ENCODE results near the gene SMIM17. TPM values are rescaled to one million over a fixed set of nuclear protein-coding genes. Genes with fewer than 3 reads are reported as not detected.
"Not testable (repeated sequence)": the region's sequence is repeated elsewhere in the genome, so short reads cannot be mapped to it uniquely, and the experiment has no call there.

Gene SMIM17
- total RNA-seq, 1 donor from 2014 or later, result 1.1 TPM

GRCh38 chr19:56667311-56667870, 24.4 kb downstream of the SMIM17 start:
- Mint-ChIP-seq H3K9me3 (no peaks in the 10 kb centered on the region), H3K4me1 (ENCODE audit: unreplicated experiment) (no peaks in the 10 kb centered on the region), H3K4me3 (no peak overlapping the region), H3K27ac (no peak overlapping the region), H3K36me3 (no peaks in the 10 kb centered on the region), H3K27me3 (no peaks in the 10 kb centered on the region)
- TF ChIP-seq CTCF (conservative IDR thresholded peaks at IDR 0.05), result no peak
- DNase-seq (ENCODE audit: extremely low spot score, unreplicated experiment), result no peak

GRCh38 chr19:56668676-56669075, 25.7 kb downstream of the SMIM17 start:
- TF ChIP-seq CTCF (conservative IDR thresholded peaks at IDR 0.05), result no peak
- Mint-ChIP-seq H3K27me3 (no peaks in the 10 kb centered on the region), H3K36me3 (no peaks in the 10 kb centered on the region), H3K4me1 (ENCODE audit: unreplicated experiment) (no peaks in the 10 kb centered on the region), H3K9me3 (no peaks in the 10 kb centered on the region), H3K4me3 (no peak overlapping the region), H3K27ac (no peak overlapping the region)
- no peak for DNase-seq (ENCODE audit: extremely low spot score, unreplicated experiment)

GRCh38 chr19:56670401-56670960, 27.5 kb downstream of the SMIM17 start:
- no peak for DNase-seq (ENCODE audit: extremely low spot score, unreplicated experiment)
- Mint-ChIP-seq H3K9me3 (no peaks in the 10 kb centered on the region), H3K27ac (no peak overlapping the region), H3K4me3 (no peak overlapping the region), H3K27me3 (no peaks in the 10 kb centered on the region), H3K36me3 (no peaks in the 10 kb centered on the region), H3K4me1 (ENCODE audit: unreplicated experiment) (no peaks in the 10 kb centered on the region)
- no peak for TF ChIP-seq CTCF (conservative IDR thresholded peaks at IDR 0.05)

GRCh38 chr19:56670961-56671612, 28.1 kb downstream of the SMIM17 start:
- H3K4me3 Mint-ChIP-seq, result peak overlapping the region; percentile 60
- no peaks in the 10 kb centered on the region for H3K9me3 Mint-ChIP-seq
- DNase-seq (ENCODE audit: extremely low spot score, unreplicated experiment), result no peak
- H3K4me1 Mint-ChIP-seq (ENCODE audit: unreplicated experiment), result no peaks in the 10 kb centered on the region
- no peak for TF ChIP-seq CTCF (conservative IDR thresholded peaks at IDR 0.05)
- no peaks in the 10 kb centered on the region for H3K36me3 Mint-ChIP-seq
- no peak overlapping the region for H3K27ac Mint-ChIP-seq
- no peaks in the 10 kb centered on the region for H3K27me3 Mint-ChIP-seq

GRCh38 chr19:56671613-56671994, 28.6 kb downstream of the SMIM17 start, which contains the start of gene ZNF835:
TSS of gene ZNF835 (minus strand) at chr19:56671757. CDS start at chr19:56665198, 6,559 bp downstream.
- Mint-ChIP-seq H3K9me3 (no peaks in the 10 kb centered on the region), H3K36me3 (no peaks in the 10 kb centered on the region), H3K4me1 (ENCODE audit: unreplicated experiment) (no peaks in the 10 kb centered on the region), H3K27ac (no peak within 1 kb of the TSS), H3K4me3 (peak within 1 kb of the TSS; percentile 60), H3K27me3 (no peaks in the 10 kb centered on the region)
- DNase-seq (ENCODE audit: extremely low spot score, unreplicated experiment), result no peak
- TF ChIP-seq CTCF (conservative IDR thresholded peaks at IDR 0.05), result no peak

GRCh38 chr19:56672610-56673009, 29.7 kb downstream of the SMIM17 start:
- DNase-seq (ENCODE audit: extremely low spot score, unreplicated experiment); H3K9me3 Mint-ChIP-seq; H3K4me3 Mint-ChIP-seq: not testable (repeated sequence)

More at GRCh38 chr19:56672610-56673009, 29.7 kb downstream of the SMIM17 start:
- H3K4me1 Mint-ChIP-seq (ENCODE audit: unreplicated experiment); H3K36me3 Mint-ChIP-seq; H3K27me3 Mint-ChIP-seq; H3K27ac Mint-ChIP-seq: not testable (repeated sequence)

Measured in type B pancreatic cell (in vitro differentiated cells).